Smooth muscle cell (in vitro differentiated cells): ENCODE data around the gene CRBN. TPM values are rescaled to one million over a fixed set of nuclear protein-coding genes. Genes with fewer than 3 reads are reported as not detected.

Experiments
- DNase-seq: peaks from one replicate; lab custom pipeline; 2025; ENCODE audit not compliant: unreplicated experiment; lab: John Stamatoyannopoulos, UW
- H2AFZ ChIP-seq: fragments of 200-600 bp; sonication (generic); 2 replicates; pipeline ENCODE4 v1.6.0; 2016; ENCODE audit warnings: antibody characterized with exemption, low read depth, mild to moderate bottlenecking
- H3F3A ChIP-seq: fragments of 200-600 bp; sonication (generic); 2 replicates; pipeline ENCODE4 v1.6.0; 2017; ENCODE audit warnings: antibody characterized with exemption, low read depth
- H3K27ac ChIP-seq: fragments of 200-600 bp; sonication (generic); 2 replicates; pipeline ENCODE4 v1.5.1; 2016; ENCODE audit warnings: low read depth, mild to moderate bottlenecking
- H3K27me3 ChIP-seq: fragments of 200-600 bp; sonication (generic); 2 replicates; pipeline ENCODE4 v1.6.1; 2016; ENCODE audit warnings: low read depth, mild to moderate bottlenecking
- H3K36me3 ChIP-seq: fragments of 200-600 bp; sonication (generic); 2 replicates; pipeline ENCODE4 v1.5.1; 2016; ENCODE audit warnings: low read depth
- H3K4me1 ChIP-seq: fragments of 200-600 bp; sonication (generic); 2 replicates; pipeline ENCODE4 v1.5.1; 2016; ENCODE audit warnings: low read depth
- H3K4me2 ChIP-seq: fragments of 200-600 bp; sonication (generic); 2 replicates; pipeline ENCODE4 v1.6.0; 2016; ENCODE audit warnings: mild to moderate bottlenecking
- H3K4me3 ChIP-seq: fragments of 200-600 bp; sonication (generic); 2 replicates; pipeline ENCODE4 v1.5.1; 2016; ENCODE audit warnings: mild to moderate bottlenecking
- H3K79me2 ChIP-seq: fragments of 200-600 bp; sonication (generic); 2 replicates; pipeline ENCODE4 v1.6.0; 2016; ENCODE audit warnings: low read depth, mild to moderate bottlenecking
- H3K9ac ChIP-seq: fragments of 200-600 bp; sonication (generic); 2 replicates; pipeline ENCODE4 v1.6.0; 2016; ENCODE audit warnings: low read depth
- H3K9me3 ChIP-seq: fragments of 200-600 bp; sonication (generic); replicated peaks from 2 replicates; pipeline ENCODE4 v1.5.1; 2016; ENCODE audit warnings: low read depth
- H4K20me1 ChIP-seq: fragments of 200-600 bp; sonication (generic); 2 replicates; pipeline ENCODE4 v1.6.0; 2016; ENCODE audit warnings: low read depth
- CTCF ChIP-seq: fragments of 200-600 bp; sonication (generic); IDR thresholded peaks from 2 replicates; pipeline ENCODE4 v1.5.1; 2017; ENCODE audit warnings: borderline replicate concordance, mild to moderate bottlenecking, antibody characterized with exemption; ENCODE audit not compliant: insufficient read depth, poor library complexity, severe bottlenecking
- WGBS: methylation state at CpG from one replicate; pipeline ENCODE4 v1.1.7; 2016; ENCODE audit warnings: low lambda C conversion rate; 5-methylcytosine and 5-hydroxymethylcytosine counted together
- polyA plus RNA-seq: library from polyadenylated mRNA; unstranded; fragments of >200 nt; fragmentation: Nextera tagmentation; extraction: Ambion mirVana; gene quantifications from 2 replicates; pipeline ENCODE4 v1.2.1, GENCODE V29; 2016
- total RNA-seq: library from RNA; depleted of rRNA; stranded (reverse); fragments of >200 nt; gene quantifications from 2 replicates; pipeline ENCODE4 v1.2.3, GENCODE V29; 2014

Gene CRBN
- total and polyA plus RNA-seq, 2 experiments from 2014 or later, result 26.8 to 77.5 TPM

- peak overlapping the region; percentile 94 for H3K27ac ChIP-seq
- H3K79me2 ChIP-seq, result peaks cover 28% of the 10 kb centered on the region
- peak overlapping the region; percentile 67 for H3K4me3 ChIP-seq
- peak overlapping the region; percentile 58 for H2AFZ ChIP-seq
- H3K36me3 ChIP-seq, result peaks cover 4% of the 10 kb centered on the region
- peak overlapping the region; percentile 86 for H3K4me2 ChIP-seq
- whole genome bisulfite sequencing, result 31% methylated on average over 20 of the region's 20 CpGs
- H3K9me3 ChIP-seq, result no peaks in the 10 kb centered on the region
- DNase-seq, result no peak
- H4K20me1 ChIP-seq, result no peaks in the 10 kb centered on the region
- peak overlapping the region; percentile 96 for H3K9ac ChIP-seq
- peaks cover 10% of the 10 kb centered on the region for H3K4me1 ChIP-seq
- no peaks in the 10 kb centered on the region for H3F3A ChIP-seq
- H3K27me3 ChIP-seq, result no peaks in the 10 kb centered on the region
- no peak for TF ChIP-seq CTCF
Measured at GRCh38 chr3:3127432-3128010, 52.0 kb downstream of the CRBN start.

DNA sequence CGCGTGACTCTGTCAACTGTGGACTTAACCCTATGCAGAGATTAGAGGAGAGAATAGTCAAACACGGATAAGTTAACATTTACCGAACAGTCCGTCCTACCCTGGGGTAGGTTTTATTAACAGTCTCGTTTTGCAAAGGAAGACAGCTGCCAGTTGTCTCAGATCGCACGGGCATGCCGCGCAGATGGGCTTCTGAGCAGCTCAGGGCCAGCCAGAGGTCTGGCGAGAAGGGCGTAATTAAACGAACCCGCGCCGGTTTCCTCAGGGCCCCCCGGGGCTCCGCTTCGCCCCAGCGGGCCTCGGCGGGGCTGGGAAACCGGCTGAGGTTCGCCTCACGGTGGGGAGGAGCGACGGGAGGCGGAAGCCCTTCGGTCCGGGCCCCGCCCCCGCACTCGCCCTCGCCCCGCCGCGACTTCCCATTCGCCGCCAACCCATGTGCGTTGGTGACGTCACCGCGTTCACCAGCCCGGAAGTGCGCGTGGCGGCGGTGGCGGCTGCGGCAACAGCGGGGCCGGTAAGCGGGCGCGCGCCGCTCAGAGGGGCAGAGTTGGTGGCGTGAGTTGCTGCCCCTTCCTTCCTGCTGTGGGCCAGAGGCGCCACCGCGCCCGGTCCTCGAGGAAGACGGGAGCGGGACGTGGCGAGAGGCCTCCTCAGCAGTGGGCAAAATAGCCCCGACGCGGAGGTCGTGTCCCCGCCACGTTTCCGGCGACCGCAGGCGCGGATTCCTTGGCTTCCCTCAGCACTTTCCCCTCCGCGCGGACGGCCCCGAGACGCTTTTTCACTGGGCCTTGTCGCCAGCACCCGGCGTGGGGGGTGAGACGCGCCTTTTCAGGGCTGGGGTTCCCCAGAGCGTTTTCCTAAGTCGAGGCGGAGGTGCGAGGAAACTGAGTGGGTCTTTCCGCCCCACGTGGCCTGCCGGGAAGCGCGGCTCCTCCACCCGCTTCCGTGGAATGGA, 52.7 kb downstream of the CRBN start, which contains the start of gene TRNT1:
Gene TRNT1, plus strand, starts transcription at position 464 of the 955 bp plus-strand sequence. CDS start 2,101 bp downstream, outside the sequence.
- Histone ChIP-seq H3K4me3 (peak within 1 kb of the TSS; percentile 67), H3K79me2 (peaks cover 28% of the 10 kb centered on the region), H3K4me1 (peaks cover 10% of the 10 kb centered on the region), H3F3A (no peaks in the 10 kb centered on the region), H3K36me3 (peaks cover 4% of the 10 kb centered on the region), H3K27ac (peak within 1 kb of the TSS; percentile 94), H3K27me3 (no peaks in the 10 kb centered on the region), H3K9me3 (no peaks in the 10 kb centered on the region), H3K9ac (peak within 1 kb of the TSS; percentile 96), H4K20me1 (no peaks in the 10 kb centered on the region), H3K4me2 (peak within 1 kb of the TSS; percentile 86), H2AFZ (peak within 1 kb of the TSS; percentile 83)
- no peak for TF ChIP-seq CTCF
- peak; percentile 80 for DNase-seq
- 2% methylated on average over 91 of the region's 100 CpGs for WGBS

GRCh38 chr3:3125977-3126376, 53.5 kb downstream of the CRBN start:
- Histone ChIP-seq H3K4me1 (peaks cover 10% of the 10 kb centered on the region), H3K4me2 (peak overlapping the region; percentile 86), H3F3A (no peaks in the 10 kb centered on the region), H4K20me1 (no peaks in the 10 kb centered on the region), H3K27ac (peak overlapping the region; percentile 94), H3K27me3 (no peaks in the 10 kb centered on the region), H3K4me3 (peak overlapping the region; percentile 67), H2AFZ (peak overlapping the region; percentile 83), H3K9ac (peak overlapping the region; percentile 96), H3K79me2 (peaks cover 26% of the 10 kb centered on the region), H3K9me3 (no peaks in the 10 kb centered on the region), H3K36me3 (peaks cover 4% of the 10 kb centered on the region)
- TF ChIP-seq CTCF, result no peak
- DNase-seq, result no peak
- 92% methylated on average over 24 of the region's 24 CpGs for WGBS
